Lung (tissue), 12 donors: ENCODE measurements around the gene CSF1. TPM values are rescaled to one million over a fixed set of nuclear protein-coding genes. Genes with fewer than 3 reads are reported as not detected.
A peak's percentile ranks its signal among the peaks of the same experiment; 100 is the strongest.

Experiments
- ATAC-seq: fragments of 200-7000 bp; cut with Tn5 transposase; one replicate; pipeline ENCODE4 v1.9.1; 2020; ENCODE audit warnings: moderate number of reproducible peaks; ENCODE audit not compliant: insufficient read depth, low FRiP score
- DNase-seq, 3 donors: peaks; one replicate each; pipeline ENCODE4 v3.0.0-alpha.2; 2013 to 2017
- H3K27ac ChIP-seq, 2 donors: one replicate each; pipeline ENCODE4 v1.5.1; 2013; ENCODE audit warnings: mild to moderate bottlenecking in 2 of 2, moderate library complexity in 2 of 2, control low read depth in 1 of 2, inconsistent platforms in 1 of 2, low read depth in 1 of 2, low read length in 1 of 2
- H3K27me3 ChIP-seq, 3 donors: one replicate each; pipeline ENCODE4 v1.5.1; 2013; ENCODE audit warnings: low read length in 2 of 3; ENCODE audit not compliant: control insufficient read depth in 3 of 3, insufficient read depth in 3 of 3
- H3K36me3 ChIP-seq, 4 donors: one replicate each; pipeline ENCODE4 v1.5.1; 2013; ENCODE audit warnings: low read length in 4 of 4, mild to moderate bottlenecking in 1 of 4, moderate library complexity in 1 of 4; ENCODE audit not compliant: control insufficient read depth in 4 of 4, insufficient read depth in 4 of 4
- H3K4me1 ChIP-seq, 5 donors: one replicate each; pipeline ENCODE4 v1.5.1; 2013; ENCODE audit warnings: low read length in 5 of 5, mild to moderate bottlenecking in 2 of 5, moderate library complexity in 1 of 5; ENCODE audit not compliant: control insufficient read depth in 5 of 5, insufficient read depth in 5 of 5
- H3K4me3 ChIP-seq: one replicate; pipeline ENCODE4 v1.5.1; 2013; ENCODE audit warnings: mild to moderate bottlenecking, control low read depth, moderate library complexity
- H3K9ac ChIP-seq, 2 donors: one replicate each; pipeline ENCODE4 v1.5.1; 2013; ENCODE audit warnings: low read length in 2 of 2, control low read depth in 1 of 2; ENCODE audit not compliant: insufficient read depth in 1 of 2
- H3K9me3 ChIP-seq, 4 donors: one replicate each; pipeline ENCODE4 v1.5.1; 2013; ENCODE audit warnings: low read length in 3 of 4, mild to moderate bottlenecking in 1 of 4, moderate library complexity in 1 of 4; ENCODE audit not compliant: control insufficient read depth in 4 of 4, insufficient read depth in 3 of 4
- CTCF ChIP-seq: IDR thresholded peaks from 2 replicates; pipeline ENCODE4 v1.5.1; 2012; ENCODE audit warnings: mild to moderate bottlenecking; ENCODE audit errors: control extremely low read depth, extremely low read depth
- WGBS, 2 donors: extraction: QIAGEN DNeasy Blood & Tissue Kit; methylation state at CpG; one replicate each; pipeline ENCODE4 v1.1.7; 2013; 5-methylcytosine and 5-hydroxymethylcytosine counted together
- polyA plus RNA-seq, 2 donors: library from polyadenylated mRNA; stranded (reverse); fragments of 200-250 nt; gene quantifications; one replicate each; pipeline ENCODE4 v1.2.1, GENCODE V29; 2013
- total RNA-seq, 2 donors: library from RNA; depleted of rRNA in 1 of 2; stranded (reverse); fragments of >200 nt in 1 of 2; gene quantifications; one replicate each; pipeline ENCODE4 v1.2.1, GENCODE V29; 2014 to 2021
- donor health status: control.
- donor health status: control.
- donor health status: Bipolar disorder and iron deficiency.
- donor health status: healthy.
- donor health status: DM: yes; HTN: yes; CAD: no.

Gene CSF1
- total and polyA plus RNA-seq, 4 donors, result 13.5 to 65.3 (median 28.5) TPM

GRCh38 chr1:109944541-109944940 lies 33.9 kb downstream of the CSF1 start:
- no peak for TF ChIP-seq CTCF
- H3K4me1 ChIP-seq, result peaks cover 0 to 2% (median 0%) of the 10 kb centered on the region in 5 donors
- no peak overlapping the region for H3K4me3 ChIP-seq
- no peak overlapping the region for H3K9ac ChIP-seq
- no peak overlapping the region for H3K27ac ChIP-seq
- WGBS, 2 donors, result 59 to 80% methylated on average over 2 of the region's 2 CpGs
- no peak for DNase-seq
- H3K9me3 ChIP-seq, result no peaks in the 10 kb centered on the region
- no peak for ATAC-seq
- H3K36me3 ChIP-seq, result no peaks in the 10 kb centered on the region
- no peaks in the 10 kb centered on the region for H3K27me3 ChIP-seq

- H3K36me3 ChIP-seq, result no peaks in the 10 kb centered on the region
- H3K27ac ChIP-seq, result no peak overlapping the region
- WGBS, 2 donors, result 81% methylated on average over 6 of the region's 6 CpGs
- H3K4me1 ChIP-seq, result peaks cover 0 to 2% (median 0%) of the 10 kb centered on the region in 5 donors
- no peak overlapping the region for H3K4me3 ChIP-seq
- H3K9me3 ChIP-seq, result no peaks in the 10 kb centered on the region
- no peaks in the 10 kb centered on the region for H3K27me3 ChIP-seq
- no peak for ATAC-seq
- DNase-seq, result no peak
- H3K9ac ChIP-seq, result no peak overlapping the region
- no peak for TF ChIP-seq CTCF
Observed at GRCh38 chr1:109946511-109946910, 35.9 kb downstream of the CSF1 start.

- no peak overlapping the region for H3K9ac ChIP-seq
- 44 to 61% methylated on average over 10 of the region's 10 CpGs for WGBS, 2 donors
Observed at GRCh38 chr1:109947582-109948284, 37.1 kb downstream of the CSF1 start.

More at GRCh38 chr1:109947582-109948284, 37.1 kb downstream of the CSF1 start:
- peak; percentile 41 for ATAC-seq
- H3K36me3 ChIP-seq, result no peaks in the 10 kb centered on the region
- peak in 1 of 3 donors; percentile 19 for DNase-seq
- no peak for TF ChIP-seq CTCF
- peak overlapping the region in 1 of 2 donors; percentile 37 for H3K27ac ChIP-seq
- H3K4me1 ChIP-seq, result peaks cover 0 to 2% (median 0%) of the 10 kb centered on the region in 5 donors
- no peak overlapping the region for H3K4me3 ChIP-seq
- H3K27me3 ChIP-seq, result no peaks in the 10 kb centered on the region
- no peaks in the 10 kb centered on the region for H3K9me3 ChIP-seq
